HG03095 (cell line): ENCODE data around the gene CD151.

Source experiments
- ATAC-seq: cut with Tn5 transposase; IDR thresholded peaks from one replicate; pipeline ENCODE4 v1.9.1; 2021; ENCODE audit warnings: moderate library complexity; ENCODE audit not compliant: unreplicated experiment

The CD151 gene

DNA sequence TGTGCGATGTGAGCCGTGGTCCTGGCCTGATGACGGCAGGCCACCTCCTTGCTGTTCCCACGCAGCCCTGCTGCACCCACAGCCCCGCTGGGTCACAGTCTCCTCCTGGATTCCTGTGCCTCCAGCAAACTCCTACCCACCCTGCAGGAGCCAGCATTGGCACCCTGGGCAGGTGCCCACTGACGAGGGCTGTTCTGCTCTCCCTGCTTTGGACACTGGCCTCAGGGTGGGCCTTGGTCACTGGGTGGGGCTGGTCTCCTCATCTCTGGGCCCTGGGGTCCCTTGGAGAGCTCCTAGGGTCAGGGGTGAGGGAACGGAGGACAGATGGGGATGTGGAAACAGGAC, 22.6 kb downstream of the CD151 start:
- ATAC-seq, result no peak

DNA sequence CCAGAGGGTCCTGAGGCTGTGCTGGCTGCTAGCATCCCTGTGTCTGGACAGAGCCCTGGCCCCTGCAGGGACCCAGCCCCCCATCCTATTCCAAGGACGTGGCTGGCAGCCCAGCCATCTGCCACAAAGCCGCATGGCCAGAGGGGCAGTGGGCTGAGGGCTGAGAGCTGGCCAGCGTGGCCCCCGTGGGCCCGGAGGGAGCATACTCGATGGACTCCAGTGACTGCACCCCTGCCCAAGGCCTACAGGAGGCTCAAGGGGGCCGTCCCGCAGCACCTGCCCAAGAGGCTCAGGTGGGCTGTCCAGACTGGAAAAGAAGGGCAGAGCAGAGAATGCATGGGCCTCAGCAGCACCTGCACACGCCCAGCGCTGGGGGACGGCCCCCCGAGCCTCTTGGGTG, 23.0 kb downstream of the CD151 start:
- no peak for ATAC-seq

DNA sequence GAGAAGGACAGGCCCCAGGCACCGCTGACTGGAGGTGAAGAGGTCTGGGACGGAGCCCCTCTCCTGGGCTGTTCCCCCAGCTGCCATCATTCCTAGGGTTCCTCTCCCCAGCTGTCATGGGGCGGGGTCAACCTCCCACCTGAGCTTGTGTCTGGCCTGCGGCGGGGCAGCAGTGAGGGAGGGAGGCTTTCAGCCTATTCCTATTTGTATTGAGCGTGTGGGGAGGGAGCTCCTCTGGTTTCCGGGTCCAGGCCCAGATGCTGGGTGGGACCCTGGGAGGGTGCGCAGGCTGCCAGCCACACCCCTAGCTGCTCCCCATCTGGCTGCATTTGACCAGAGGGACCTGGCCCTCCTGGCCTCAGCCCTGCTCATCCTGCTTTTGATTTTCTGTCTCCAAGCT, 23.6 kb downstream of the CD151 start:
- no peak for ATAC-seq

DNA sequence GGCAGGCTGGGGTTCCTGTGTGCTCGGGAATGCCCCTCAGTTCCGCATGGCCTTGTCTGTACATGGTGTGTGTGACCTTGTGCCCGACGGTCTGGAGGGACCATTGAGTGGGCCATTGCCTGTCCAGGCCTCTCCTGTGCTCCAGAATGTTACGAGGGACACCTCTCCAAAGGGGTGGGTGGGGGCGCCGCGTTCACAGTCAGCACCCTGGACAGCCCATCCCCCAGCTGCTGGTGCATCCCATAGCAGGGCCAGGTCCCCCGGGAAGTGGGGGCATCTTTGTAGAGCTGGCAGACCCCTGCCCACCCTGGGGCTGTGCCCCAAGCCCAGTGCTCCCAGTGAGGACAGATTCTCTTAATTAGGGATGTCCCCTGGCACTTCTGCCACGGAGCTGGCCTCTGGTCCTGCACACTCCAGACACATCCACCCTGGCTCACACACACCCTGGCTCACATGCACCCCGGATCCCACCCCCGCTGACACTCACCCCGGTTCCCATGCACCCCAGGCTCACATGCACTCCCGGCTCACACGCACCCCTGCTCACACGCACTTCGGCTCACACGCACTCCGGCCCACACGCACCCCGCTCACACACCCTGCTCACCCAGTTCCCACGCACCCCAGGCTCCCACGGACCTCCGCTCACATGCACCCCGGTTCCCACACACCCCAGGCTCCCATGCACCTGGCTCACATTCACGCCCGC, 25.5 kb downstream of the CD151 start:
- ATAC-seq, result no peak

DNA sequence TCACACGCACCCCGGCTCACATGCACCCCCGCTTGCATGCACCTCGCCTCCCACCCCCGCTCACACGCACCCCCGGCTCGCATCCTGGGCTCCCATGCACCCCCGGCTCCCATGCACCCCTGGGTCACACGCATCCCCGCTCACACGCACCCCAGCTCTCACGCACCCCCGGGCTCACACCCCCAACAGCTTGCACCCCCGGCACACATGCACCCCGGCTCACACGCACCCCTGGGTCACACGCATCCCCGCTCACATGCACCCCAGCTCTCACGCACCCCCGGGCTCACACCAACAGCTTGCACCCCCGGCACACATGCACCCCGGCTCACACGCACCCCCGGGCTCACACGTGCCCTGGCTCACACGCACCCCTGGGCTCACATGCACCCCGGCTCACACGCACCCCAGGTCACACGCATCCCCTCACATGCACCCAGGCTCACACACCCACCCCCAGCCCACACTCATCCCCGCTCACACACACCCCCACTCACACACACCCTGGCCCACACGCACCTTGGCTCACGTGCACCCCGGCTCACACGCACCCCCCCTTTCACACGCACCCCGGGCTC, 26.1 kb downstream of the CD151 start:
- ATAC-seq, result no peak

DNA sequence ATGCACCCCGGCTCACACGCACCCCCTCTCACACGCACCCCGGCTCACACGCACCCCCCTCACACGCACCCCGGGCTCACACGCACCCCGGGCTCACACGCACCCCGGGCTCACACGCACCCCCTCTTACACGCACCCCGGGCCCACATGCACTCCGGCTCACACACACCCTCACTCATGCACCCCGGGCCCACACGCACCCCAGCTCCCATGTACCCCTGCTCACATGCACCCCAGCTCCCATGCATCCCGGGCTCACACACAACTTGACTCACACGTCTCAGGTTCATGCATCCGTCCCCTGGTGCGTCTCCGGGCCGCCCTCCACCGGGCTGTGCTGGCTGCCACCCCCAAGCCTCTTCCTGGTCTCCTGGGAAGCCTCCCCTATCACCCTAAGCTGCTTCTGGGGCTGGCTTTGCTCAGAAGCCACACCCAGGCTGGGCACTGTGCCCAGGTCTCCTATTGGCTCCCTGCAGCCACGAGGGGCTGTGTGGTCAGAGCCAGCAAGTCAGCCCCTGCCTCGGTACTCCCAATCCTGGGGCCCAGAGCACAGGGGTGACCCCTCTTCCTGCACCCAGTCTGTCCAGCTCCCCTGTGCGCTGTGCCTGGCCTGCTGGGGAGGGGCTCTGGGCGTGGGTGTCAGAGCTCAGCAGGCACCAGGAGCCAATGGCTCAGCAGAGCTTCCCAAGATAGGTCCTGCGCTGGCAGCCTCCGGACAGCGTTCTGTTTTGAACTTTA, 26.8 kb downstream of the CD151 start:
- ATAC-seq, result no peak

DNA sequence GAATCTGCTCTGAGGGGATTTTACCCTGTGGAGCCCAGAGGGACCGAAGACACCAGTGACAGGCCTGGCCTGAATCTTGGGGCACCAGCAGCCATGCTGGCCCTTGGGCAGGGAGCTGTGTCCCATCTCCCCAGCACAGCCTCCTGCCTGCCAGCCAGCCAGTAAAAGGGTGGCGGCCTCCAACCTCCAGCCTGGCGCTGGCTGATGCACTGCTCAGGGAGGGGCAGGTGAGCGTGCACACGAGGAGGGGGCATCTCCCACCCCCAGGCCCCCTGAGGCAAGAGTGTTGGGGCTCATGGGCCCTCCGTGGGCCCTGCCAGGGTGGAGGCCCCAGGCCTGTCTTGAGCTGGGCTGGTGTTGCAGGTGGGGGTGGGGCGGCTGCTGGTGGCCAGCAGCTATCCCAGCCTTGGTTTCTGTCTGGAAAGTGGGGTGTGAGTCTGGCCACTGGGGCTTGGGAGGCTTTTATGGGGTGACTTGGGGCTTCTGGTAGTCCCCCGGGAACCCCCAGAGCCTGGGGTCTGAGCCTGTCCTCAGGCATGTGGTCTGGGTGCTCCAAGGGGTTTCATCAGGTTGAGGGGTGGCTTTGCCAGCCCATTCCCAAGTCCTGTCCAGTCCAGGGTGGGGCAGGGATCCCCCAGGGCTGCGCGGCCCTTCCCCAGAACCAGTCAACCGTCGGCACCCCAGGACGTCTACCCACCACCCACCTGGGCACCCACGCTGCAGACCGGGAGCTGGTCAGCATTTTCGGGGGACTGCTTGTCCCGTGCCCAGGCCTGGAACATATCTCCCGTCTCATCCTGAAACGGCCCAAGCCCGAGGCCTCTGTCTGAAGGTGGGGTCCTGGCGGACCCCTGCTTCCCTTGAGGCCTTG, 27.7 kb downstream of the CD151 start:
- ATAC-seq, result no peak

DNA sequence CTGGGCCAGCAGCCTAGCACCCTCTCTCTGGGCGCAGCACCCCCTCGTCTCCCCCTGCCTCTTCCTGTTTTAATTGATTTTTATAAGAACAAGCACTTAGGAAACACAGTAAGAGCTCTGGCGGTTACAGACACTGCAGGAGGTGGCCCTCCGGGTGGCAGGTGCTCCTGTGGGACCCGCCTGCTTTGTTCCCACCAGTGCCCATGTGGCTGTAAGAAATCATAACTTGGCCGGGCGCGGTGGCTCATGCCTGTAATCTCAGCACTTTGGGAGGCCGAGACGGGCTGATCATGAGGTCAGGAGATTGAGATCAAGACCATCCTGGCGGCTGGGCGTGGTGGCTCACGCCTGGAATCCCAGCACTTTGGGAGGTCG, 28.3 kb downstream of the CD151 start:
- ATAC-seq, result no peak

DNA sequence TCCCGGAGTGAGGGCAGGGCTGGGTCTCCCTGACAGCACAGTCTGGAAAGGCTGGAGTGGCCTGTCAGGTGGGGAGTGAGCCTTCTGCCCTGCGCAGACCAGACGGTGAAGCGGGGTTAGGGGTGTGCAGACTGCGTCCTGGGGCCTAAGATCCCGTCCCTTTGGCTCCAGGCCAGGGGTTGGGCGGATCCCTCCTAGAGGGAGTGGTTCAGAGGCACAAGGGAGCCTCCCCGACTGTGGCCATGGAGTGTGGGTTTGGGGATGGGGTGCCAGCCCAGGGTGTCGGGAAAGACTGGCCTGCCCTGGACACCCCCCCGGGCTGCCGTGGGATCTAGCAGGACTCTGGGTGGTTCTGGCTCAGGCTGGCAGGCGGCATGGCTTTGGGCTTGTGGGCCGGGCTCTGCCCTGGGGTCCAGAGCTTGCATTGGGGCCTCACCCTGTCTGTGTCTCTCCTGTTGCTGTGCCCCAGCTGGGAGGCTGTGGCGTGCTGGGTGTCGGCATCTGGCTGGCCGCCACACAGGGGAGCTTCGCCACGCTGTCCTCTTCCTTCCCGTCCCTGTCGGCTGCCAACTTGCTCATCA, 29.4 kb downstream of the CD151 start:
- ATAC-seq, result no peak

DNA sequence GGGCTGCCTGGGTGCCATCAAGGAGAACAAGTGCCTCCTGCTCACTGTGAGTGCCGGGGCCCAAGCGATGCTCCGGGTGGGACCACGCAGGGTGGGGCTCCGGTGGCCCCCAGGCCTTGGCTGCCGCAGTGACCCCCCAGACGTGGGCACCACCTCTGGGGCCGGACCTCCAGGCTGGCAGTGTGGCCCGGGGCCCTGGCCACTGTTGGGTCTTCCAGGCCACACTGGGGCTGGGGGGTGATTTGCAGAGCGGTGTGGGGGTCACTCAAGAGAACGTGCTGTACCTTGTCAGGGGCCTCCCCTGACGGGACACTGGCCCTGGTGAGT, 29.9 kb downstream of the CD151 start:
- ATAC-seq, result no peak

DNA sequence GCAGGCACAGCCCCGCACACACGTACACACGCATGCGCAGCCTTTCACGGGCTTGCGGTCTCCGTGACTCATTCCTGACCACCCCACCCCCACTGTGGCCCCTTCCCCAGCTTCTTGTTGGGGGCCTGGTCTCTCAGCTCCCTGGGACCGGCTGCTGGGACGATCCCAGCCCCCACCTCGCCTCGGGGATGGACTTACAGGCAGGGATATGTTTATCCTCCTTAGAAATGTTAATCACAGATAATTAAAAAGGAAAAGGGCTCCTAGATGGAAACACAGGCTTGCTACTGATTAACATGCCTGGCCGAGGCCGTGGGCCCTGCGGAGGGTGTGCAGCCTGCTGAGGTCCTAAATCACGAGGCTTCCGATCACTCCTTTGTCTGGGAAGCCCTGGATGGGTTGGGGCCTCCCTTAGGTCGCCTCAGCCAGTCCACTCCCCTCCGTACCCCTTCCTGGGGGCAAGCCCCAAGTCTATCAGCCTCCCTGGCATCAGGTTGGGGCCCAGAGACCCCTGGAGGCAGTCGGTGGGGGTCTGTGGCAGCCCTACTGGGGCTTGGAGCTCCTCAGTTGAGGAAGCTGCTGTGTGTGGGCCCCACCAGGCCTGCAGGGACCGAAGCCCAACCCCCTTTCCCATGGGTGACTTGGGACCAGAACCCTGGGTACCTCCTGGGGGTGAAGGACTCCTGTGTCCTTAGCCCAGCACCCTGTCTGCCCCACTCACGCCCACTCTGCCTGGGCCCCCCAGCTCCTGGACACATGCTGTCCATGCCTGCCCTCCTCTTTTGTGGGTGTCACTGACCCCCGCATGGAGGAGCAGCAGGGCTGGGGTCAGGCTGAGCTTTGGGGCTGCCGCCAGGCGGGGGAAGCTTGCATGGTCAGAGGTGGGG, 30.5 kb downstream of the CD151 start:
- no peak for ATAC-seq

DNA sequence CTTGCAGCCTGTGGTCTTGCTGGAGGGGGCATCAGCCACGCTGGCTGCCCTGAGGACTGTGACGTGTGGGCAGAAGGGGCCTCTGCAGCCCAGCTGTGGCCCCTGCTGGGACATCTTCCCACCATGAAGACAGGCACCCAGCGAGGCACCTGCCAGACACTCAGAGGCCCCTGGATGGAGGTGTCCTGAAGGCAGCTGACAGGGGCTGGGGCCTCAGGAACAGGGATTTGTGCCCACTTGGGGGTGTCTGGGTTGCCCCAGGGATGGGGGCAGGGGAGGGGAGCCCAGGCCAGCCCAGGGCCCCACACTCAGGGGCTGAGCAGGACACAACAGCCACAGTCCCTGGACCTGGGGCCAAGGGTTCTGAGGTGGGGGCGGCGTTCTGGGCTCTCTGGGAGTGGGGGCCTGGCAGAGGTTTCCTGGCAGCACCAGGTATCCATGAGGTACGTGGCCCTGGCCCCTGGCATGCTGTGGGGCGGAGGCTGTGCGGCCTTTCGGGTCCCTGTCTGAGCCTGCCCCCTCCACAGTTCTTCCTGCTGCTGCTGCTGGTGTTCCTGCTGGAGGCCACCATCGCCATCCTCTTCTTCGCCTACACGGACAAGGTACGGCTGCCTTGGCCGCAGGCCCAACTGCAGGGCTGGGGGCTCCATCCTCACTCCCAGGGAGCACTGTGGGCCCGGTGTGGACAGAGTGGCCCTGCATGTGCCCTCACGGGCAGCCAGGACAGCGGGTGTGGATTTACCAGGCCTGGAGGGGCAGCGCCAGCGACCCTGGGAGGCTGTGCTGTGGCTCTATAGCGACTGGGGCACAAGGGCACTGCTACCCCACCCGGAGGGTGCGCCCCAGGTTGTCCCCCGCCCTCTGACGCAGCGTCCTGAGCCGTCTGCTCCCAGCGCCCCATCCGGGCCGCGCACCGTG, 31.4 kb downstream of the CD151 start:
- no peak for ATAC-seq

DNA sequence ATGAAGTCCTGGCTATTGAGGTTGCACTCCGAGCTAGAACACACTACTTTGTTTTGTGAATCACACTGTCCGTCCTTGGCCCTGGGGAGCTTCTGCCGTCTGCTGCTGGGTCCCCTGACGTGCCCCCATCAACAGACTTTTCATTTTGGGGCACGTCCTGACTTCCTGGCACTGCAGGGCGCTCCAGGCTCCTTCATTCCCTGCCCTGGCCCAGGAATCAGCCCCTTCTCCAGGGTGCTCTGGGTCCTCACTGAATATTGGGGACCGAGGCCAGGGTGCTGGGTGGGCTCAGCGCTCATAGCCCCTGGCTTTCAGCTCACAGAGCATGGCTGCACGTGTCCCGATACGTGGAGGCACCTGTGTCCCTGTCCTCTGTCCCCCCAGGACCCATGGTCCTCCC, 32.1 kb downstream of the CD151 start:
- no peak for ATAC-seq

DNA sequence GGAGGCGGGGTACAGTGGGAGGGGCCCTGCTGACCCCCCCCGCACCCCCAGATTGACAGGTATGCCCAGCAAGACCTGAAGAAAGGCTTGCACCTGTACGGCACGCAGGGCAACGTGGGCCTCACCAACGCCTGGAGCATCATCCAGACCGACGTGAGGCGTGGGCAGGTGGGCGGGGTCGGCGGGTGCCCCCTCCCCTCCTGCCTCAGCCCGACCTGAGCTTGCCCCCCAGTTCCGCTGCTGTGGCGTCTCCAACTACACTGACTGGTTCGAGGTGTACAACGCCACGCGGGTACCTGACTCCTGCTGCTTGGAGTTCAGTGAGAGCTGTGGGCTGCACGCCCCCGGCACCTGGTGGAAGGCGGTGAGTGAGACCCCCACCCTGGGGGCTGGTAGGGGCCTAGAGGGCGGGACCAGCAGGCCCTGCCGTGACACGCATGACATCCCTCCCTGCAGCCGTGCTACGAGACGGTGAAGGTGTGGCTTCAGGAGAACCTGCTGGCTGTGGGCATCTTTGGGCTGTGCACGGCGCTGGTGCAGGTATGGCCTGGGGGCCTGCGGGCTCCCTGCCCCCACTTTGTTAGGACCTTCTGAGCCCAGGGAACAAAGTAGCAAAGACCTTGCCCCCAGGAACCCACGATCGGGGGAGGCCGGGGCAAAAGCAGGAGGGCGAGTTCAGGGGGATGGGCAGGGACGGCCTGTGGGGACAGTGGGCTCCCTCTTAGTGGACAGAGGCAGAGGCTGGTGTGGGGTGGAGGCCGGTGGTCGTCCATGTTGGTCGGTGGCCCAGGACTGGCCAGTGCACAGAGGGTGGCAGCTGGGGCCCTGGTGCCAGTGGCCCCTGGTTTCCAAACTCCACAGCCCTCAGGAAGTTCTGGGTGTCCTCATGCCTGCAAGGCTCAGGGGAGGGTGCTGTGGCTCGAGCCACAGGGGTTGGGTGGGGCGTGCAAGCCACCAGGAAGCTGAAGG, 33.0 kb downstream of the CD151 start:
- ATAC-seq, result no peak

DNA sequence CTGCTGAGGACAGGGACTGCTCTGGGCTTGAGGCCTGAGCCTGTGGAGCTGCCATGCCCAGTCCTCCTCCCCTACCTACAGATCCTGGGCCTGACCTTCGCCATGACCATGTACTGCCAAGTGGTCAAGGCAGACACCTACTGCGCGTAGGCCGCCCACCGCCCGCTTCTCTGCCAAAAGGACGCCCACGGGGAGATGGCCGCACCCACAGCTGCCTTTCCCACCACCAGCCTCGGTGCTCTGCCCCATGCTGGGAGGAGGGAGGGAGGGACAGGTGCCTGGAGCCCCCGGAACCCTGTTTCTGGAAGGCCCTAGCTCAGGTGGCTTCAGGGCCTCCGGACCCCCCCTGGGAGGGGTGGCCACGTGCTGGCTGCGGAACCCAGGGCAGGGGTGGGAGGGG, 33.7 kb downstream of the CD151 start:
- ATAC-seq, result no peak

DNA sequence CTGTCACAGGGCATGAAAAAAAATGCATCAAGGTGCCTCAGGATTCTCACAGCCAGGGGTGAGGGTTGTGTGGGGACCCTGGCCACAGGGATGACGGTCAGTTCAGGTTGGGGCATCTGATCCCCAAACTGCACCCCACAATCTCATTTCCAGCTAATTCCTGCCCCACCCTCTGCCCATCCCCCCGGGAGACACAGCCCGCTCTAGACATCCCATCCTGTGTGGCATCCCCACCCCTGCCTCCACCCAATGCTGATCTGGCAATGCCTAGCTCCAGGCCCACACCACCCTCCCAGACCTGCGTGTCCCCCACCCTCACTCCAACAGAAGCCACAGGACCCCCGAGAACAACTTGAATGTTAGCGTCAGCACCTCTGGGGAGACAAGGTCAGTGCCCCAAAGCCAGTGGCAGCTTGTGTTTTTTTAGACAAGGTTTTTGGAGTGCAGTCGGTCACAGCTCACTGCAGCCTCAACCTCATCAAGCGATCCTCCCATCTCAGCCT, 35.2 kb downstream of the CD151 start:
- ATAC-seq, result no peak

DNA sequence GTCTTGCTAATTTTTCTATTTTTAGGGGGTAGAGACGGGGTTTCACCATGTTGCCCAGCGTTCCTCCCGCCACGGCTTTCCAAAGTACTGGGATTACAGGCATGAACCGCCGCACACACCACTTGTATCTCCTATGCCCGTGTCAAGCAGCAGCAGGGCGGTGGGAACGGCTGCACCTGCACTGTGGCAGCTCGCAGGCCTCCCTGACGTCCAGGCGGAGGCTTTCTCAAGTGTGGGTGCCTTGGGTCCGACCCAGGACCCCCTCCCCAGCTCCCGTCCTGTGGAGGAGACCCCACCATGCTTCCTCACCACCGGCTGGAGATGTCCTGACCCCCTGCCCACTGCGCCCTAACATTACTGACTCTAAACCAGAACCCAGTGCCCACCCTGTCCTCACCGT, 35.6 kb downstream of the CD151 start:
- ATAC-seq, result no peak

DNA sequence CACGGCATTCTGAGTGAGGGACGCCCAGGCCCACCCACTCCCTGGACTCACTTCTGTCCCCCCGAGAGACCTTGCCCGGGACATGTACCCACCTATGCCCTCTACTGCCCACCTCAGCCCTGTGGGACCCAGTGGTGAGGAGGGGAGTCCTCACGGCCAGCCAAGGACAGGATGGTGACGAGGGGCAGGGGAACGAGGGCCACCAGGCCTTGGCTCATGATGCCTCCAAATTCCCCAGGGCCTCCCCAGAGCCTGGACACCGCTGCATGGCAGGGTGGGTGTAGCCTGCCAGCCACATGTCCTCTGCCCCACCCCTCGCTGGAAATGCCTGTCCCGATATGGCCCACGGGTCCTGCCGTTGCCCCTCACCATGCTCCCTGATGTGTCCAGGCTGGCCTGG, 36.0 kb downstream of the CD151 start:
- ATAC-seq, result no peak
